PC-9 (cell line): ENCODE measurements around the gene WEE2. TPM values are rescaled to one million over a fixed set of nuclear protein-coding genes. Genes with fewer than 3 reads are reported as not detected.

Source experiments
- BruUV-seq: library from RNA; stranded (reverse); fragments of 400-500 nt; replicated peaks from 2 replicates; lab custom pipeline; 2021; lab: Mats Ljungman, UMichigan
- CTCF ChIA-PET: fragments of 300-600 bp; sonication (Branson Sonifier 250); formaldehyde crosslinking; loops from one replicate; lab custom pipeline; 2022; ENCODE audit warnings: antibody characterized with exemption; lab: Charles Lee
- POLR2A ChIA-PET: fragments of 300-600 bp; sonication (Branson Sonifier 250); formaldehyde crosslinking; loops from one replicate; lab custom pipeline; 2022; ENCODE audit warnings: antibody characterized with exemption; ENCODE audit not compliant: unreplicated experiment; lab: Charles Lee
- DNase-seq, 2 experiments: peaks; one replicate each; pipeline versions ENCODE4 v3.0.0 to v3.0.0-alpha.2; 2015 to 2022; ENCODE audit warnings: mixed read lengths in 1 of 2
- H2AFZ ChIP-seq: fragments of 200-600 bp; sonication (generic); 2 replicates; pipeline ENCODE4 v1.8.1; 2017; ENCODE audit warnings: antibody characterized with exemption
- H3F3A ChIP-seq: fragments of 200-600 bp; sonication (generic); 2 replicates; pipeline ENCODE4 v1.8.1; 2017; ENCODE audit warnings: antibody characterized with exemption, mild to moderate bottlenecking, low read depth; ENCODE audit not compliant: insufficient read depth
- H3K27ac ChIP-seq: fragments of 200-600 bp; sonication (generic); 2 replicates; pipeline ENCODE4 v1.6.1; 2016; ENCODE audit warnings: mixed run types
- H3K27me3 ChIP-seq: fragments of 200-600 bp; sonication (generic); 2 replicates; pipeline ENCODE4 v1.6.1; 2016; ENCODE audit warnings: low read depth, mixed run types; ENCODE audit not compliant: insufficient read depth
- H3K36me3 ChIP-seq: fragments of 200-600 bp; sonication (generic); 2 replicates; pipeline ENCODE4 v1.6.1; 2016; ENCODE audit warnings: low read depth, mixed run types
- H3K4me1 ChIP-seq: fragments of 200-600 bp; sonication (generic); replicated peaks from 2 replicates; pipeline ENCODE4 v1.6.1; 2016; ENCODE audit warnings: mixed run types; ENCODE audit not compliant: insufficient read depth
- H3K4me2 ChIP-seq: fragments of 200-600 bp; sonication (generic); 2 replicates; pipeline ENCODE4 v1.6.1; 2017; ENCODE audit warnings: mixed run types
- H3K4me3 ChIP-seq: fragments of 200-600 bp; sonication (generic); 2 replicates; pipeline ENCODE4 v1.6.1; 2016; ENCODE audit warnings: mixed run types
- H3K79me2 ChIP-seq: fragments of 200-600 bp; sonication (generic); 2 replicates; pipeline ENCODE4 v1.6.1; 2017; ENCODE audit warnings: low read depth, mixed run types
- H3K9me2 ChIP-seq: fragments of 200-600 bp; sonication (generic); 2 replicates; pipeline ENCODE4 v1.8.1; 2017; ENCODE audit warnings: mild to moderate bottlenecking; ENCODE audit not compliant: insufficient read depth
- H3K9me3 ChIP-seq: fragments of 200-600 bp; sonication (generic); 2 replicates; pipeline ENCODE4 v1.8.1; 2016; ENCODE audit warnings: low read depth; ENCODE audit not compliant: insufficient read depth
- H4K20me1 ChIP-seq: fragments of 200-600 bp; sonication (generic); 2 replicates; pipeline ENCODE4 v1.8.1; 2017; ENCODE audit not compliant: insufficient read depth
- CTCF ChIP-seq: fragments of 200-600 bp; sonication (generic); conservative IDR thresholded peaks from 2 replicates; pipeline ENCODE4 v1.6.1; 2017; ENCODE audit warnings: mixed run types, antibody characterized with exemption, mild to moderate bottlenecking, moderate library complexity
- EZH2 ChIP-seq: fragments of 200-600 bp; sonication (generic); IDR thresholded peaks from 2 replicates; pipeline ENCODE4 v1.8.0; 2017; ENCODE audit warnings: antibody characterized with exemption, low read depth
- intact Hi-C: fragments of 100-400 bp; cut with micrococcal nuclease; formaldehyde crosslinking; loops from one replicate; pipeline ENCODE4 v1.10.0; 2022; ENCODE audit not compliant: unreplicated experiment
- total RNA-seq: library from RNA; stranded (reverse); gene quantifications from 2 replicates; pipeline ENCODE4 v1.2.3, GENCODE V29; 2021

Gene WEE2
- total RNA-seq, 1 experiment from 2014 or later: not detected

DNA sequence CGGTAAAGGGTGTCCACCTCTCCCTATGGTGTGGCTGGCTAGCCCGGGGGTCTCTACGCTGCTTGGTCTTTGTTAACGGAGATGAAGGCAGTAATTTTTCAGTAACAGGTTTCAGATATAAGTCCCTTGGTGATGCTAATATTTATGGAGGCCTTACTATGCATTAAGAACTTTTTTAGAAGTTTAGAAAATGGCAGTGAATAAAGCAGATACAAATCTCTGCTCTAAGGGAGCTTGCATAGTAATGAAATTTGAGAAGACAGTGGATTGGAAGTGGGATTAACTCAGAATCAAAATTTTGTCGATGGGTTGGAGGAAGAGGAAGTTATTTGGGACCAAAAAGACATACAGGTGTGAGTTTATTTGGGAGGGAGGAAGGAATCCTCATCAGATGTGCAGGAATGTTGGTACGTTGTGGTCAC lies 30.4 kb downstream of the WEE2 start:
- no peak for DNase-seq

DNA sequence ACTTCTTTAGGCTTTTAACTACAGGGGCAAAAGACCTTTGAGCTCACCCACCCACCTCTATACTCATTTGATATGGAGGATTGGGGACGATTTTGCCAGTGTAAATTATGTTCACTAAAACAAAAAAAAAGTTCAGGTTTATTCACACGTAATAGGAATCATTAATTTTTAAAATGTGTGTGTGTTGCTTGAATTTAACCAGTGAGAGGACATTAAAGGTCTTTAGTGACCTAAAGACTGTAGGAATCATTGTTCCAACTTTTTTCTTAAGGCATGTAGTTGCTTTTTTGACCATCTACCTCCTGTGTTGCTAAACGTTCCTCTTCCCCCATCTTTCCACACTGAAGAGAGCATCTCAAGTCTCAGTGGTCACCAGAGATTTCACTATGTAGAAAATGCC lies 31.1 kb downstream of the WEE2 start:
- Histone ChIP-seq H3K9me3 (no peaks in the 10 kb centered on the region), H3K36me3 (peaks cover 36% of the 10 kb centered on the region), H2AFZ (no peak overlapping the region), H3K79me2 (peaks cover 31% of the 10 kb centered on the region), H4K20me1 (0 out of 2 replicates have a peak, but pooled peaks cover 5% of the 10 kb centered on the region), H3K9me2 (no peaks in the 10 kb centered on the region), H3K27me3 (no peaks in the 10 kb centered on the region), H3K4me3 (peak overlapping the region; percentile 100), H3K4me1 (peaks cover 27% of the 10 kb centered on the region), H3K27ac (peak overlapping the region; percentile 73; the same call in 1 of the 2 replicates), H3K4me2 (peak overlapping the region; percentile 97), H3F3A (peaks cover 3% of the 10 kb centered on the region; the same call in 1 of the 2 replicates)
- BruUV-seq: no TSS peak
- ChIA-PET CTCF (interaction anchor here (1.8 kb wide), 1 partner anchor 89 kb away, joined by 9 read pairs; no protein-coding TSS in a partner anchor), POLR2A (no interaction called here)
- TF ChIP-seq CTCF: no peak
- no peak for TF ChIP-seq EZH2
- DNase-seq: no peak
- intact Hi-C loops: loop anchor here (2.0 kb wide), 1 partner anchor 76 kb away; no protein-coding TSS in a partner anchor

More for the DNA sequence above, 30.4 kb downstream of the WEE2 start:
- H3F3A ChIP-seq: peaks cover 3% of the 10 kb centered on the region; the same call in 1 of the 2 replicates
- H3K4me1 ChIP-seq: peaks cover 27% of the 10 kb centered on the region
- no peaks in the 10 kb centered on the region for H3K27me3 ChIP-seq
- TF ChIP-seq EZH2: no peak
- TF ChIP-seq CTCF: no peak; the same call in 1 of the 2 replicates
- peaks cover 31% of the 10 kb centered on the region for H3K79me2 ChIP-seq
- H3K27ac ChIP-seq: peak overlapping the region; percentile 73
- TSS peak; percentile 66 for BruUV-seq
- H3K4me2 ChIP-seq: peak overlapping the region; percentile 97
- H3K36me3 ChIP-seq: peaks cover 30% of the 10 kb centered on the region
- H4K20me1 ChIP-seq: 0 out of 2 replicates have a peak, but pooled peaks cover 5% of the 10 kb centered on the region
- H3K9me2 ChIP-seq: no peaks in the 10 kb centered on the region
- ChIA-PET CTCF (interaction anchor here (1.8 kb wide), 1 partner anchor 89 kb away, joined by 9 read pairs; no protein-coding TSS in a partner anchor), POLR2A (interaction anchor here (0.6 to 1.3 kb wide), 3 partner anchors 75 to 1573 kb away, joined by 6 to 8 read pairs (median 7); no protein-coding TSS in a partner anchor)
- no peaks in the 10 kb centered on the region for H3K9me3 ChIP-seq
- peak overlapping the region; percentile 86 for H2AFZ ChIP-seq
- peak overlapping the region; percentile 100 for H3K4me3 ChIP-seq
- intact Hi-C loops: loop anchor here (1.0 to 2.0 kb wide), 6 partner anchors 36 to 723 kb away; partner anchors contain the start of genes AGK and DENND11

DNA sequence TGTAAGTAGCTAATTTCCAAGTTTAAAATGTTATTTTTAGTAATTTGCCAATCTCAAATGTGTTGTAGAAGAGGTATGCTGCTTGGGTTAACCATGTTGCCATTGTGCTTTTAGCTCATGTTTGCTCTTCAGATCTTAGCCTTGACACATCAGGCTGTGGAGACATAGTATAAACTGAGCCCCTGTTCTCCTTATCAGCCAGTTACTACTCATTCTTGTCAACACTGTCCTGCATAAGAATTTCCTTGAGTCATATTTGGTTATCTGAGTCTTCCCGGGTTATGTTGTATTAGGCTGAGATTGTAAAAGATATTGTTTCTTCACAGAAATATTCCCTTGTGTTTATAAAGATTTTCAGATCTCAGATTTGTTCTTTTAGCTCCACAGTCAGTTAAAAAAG lies 34.1 kb downstream of the WEE2 start:
- BruUV-seq: no TSS peak
- H3K36me3 ChIP-seq: peaks cover 65% of the 10 kb centered on the region
- H3K27me3 ChIP-seq: no peaks in the 10 kb centered on the region
- H3K79me2 ChIP-seq: peaks cover 31% of the 10 kb centered on the region
- H3K27ac ChIP-seq: no peak overlapping the region
- no peaks in the 10 kb centered on the region for H3K9me3 ChIP-seq
- POLR2A ChIA-PET: no interaction called here
- H4K20me1 ChIP-seq: peaks cover 10% of the 10 kb centered on the region
- no peaks in the 10 kb centered on the region for H3K9me2 ChIP-seq
- H3K4me3 ChIP-seq: no peak overlapping the region
- H2AFZ ChIP-seq: no peak overlapping the region
- H3K4me1 ChIP-seq: peaks cover 20% of the 10 kb centered on the region
- intact Hi-C loops: no loop called here
- no peak for DNase-seq
- TF ChIP-seq EZH2: no peak
- TF ChIP-seq CTCF: no peak
- peaks cover 10% of the 10 kb centered on the region for H3F3A ChIP-seq
- CTCF ChIA-PET: interaction anchor here (0.8 kb wide), 1 partner anchor 79 kb away, joined by 3 read pairs; no protein-coding TSS in a partner anchor
- no peak overlapping the region for H3K4me2 ChIP-seq
